NCI-H1417 (cell line): ENCODE results near the gene RSRC1.
"Not testable (repeated sequence)": the region's sequence is repeated elsewhere in the genome, so short reads cannot be mapped to it uniquely, and the experiment has no call there.

Source experiments
- DNase-seq, 3 experiments: peaks; one replicate each; lab custom pipeline; 2025; lab: John Stamatoyannopoulos, UW

RSRC1 gene

DNA sequence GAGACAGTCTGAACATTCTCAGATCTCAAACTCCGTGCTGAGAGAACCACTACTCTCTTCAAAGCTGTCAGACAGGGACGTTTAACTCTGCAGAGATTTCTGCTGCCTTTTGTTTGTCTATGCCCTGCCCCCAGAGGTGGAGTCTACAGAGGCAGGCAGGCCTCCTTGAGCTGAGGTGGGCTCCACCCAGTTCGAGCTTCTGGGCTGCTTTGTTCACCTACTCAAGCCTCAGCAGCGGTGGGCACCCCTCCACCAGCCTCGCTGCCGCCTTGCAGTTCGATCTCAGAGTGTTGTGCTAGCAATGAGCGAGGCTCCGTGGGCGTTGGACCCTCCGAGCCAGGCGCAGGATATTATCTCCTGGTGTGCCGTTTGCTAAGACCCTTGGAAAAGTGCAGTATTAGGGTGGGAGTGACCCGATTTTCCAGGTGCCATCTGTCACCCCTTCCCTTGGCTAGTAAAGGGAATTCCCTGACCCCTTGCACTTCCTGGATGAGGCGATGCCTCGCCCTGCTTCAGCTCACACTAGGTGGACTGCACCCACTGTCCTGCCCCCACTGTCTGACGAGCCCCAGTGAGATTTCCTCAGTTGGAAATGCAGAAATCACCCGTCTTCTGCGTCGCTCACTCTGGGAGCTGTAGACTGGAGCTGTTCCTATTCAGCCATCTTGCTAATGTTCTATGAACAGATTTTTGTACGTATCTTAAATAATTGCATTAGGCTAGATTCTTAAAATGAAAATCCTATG, 220.0 kb downstream of the RSRC1 start:
- not testable (repeated sequence) for DNase-seq

- DNase-seq: peak in 1 of 3 experiments; percentile 17
Observed at GRCh38 chr3:158330870-158331269, 221.0 kb downstream of the RSRC1 start.

DNA sequence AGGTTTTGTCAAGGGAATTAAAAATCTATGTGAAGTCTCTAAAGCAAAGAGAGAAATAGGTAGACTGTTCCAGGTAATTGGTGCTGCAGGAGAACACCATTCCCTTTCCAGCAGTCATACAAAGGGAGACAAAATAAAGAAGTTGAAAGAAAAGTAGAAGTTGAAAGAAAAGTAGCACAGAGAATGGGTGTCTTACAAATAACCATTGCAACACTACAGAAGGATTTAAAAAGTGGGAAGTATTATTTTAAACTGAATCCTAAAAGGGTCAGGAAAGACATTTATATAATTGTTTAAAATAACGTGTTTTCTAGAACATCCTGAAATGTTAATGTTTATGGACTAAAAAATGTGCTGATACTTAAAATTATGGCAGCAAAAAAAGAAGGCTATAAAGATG, 223.8 kb downstream of the RSRC1 start:
- no peak for DNase-seq

DNA sequence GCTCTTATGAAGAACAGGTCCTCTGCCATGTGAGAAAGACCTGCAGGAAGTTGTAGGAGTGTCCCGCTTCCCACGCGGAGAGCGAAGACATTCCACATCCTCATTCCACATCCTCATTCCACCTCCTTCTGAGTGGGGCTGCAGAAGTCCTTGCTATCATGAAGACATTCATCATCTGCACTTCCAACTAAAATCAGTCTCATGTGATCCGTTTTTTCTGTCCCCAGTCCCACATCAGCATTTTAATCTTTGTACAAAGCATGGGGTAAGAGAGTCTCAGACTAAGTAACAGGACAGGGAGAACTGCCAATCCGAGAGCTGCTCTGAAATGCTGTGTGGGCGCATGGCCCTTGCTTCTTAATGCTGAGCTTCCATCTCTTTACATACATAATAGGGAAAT, 227.2 kb downstream of the RSRC1 start:
- DNase-seq: no peak

- DNase-seq: no peak
Observed at GRCh38 chr3:158339638-158340037, 229.7 kb downstream of the RSRC1 start.

- DNase-seq: not testable (repeated sequence)
Observed at GRCh38 chr3:158340951-158341350, 231.1 kb downstream of the RSRC1 start.

DNA sequence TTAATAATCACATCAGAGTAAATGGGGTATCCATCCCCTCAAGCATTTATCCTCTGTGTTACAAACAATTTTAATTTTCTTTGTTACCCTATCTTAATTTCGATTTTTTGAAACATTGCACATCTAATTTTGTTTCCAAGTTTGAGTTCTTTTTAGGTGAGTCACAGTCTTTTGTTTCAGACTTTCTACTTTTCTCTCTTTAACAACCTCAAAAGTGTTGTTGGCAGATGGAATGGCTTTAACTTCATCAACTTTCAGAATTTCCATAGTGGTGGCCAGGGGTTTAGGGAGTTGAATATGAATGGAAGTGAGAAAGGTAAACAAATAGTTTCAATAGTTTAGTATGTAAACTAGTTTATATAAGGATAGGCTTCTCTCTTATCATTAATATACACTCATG, 238.1 kb downstream of the RSRC1 start:
- DNase-seq: no peak

DNA sequence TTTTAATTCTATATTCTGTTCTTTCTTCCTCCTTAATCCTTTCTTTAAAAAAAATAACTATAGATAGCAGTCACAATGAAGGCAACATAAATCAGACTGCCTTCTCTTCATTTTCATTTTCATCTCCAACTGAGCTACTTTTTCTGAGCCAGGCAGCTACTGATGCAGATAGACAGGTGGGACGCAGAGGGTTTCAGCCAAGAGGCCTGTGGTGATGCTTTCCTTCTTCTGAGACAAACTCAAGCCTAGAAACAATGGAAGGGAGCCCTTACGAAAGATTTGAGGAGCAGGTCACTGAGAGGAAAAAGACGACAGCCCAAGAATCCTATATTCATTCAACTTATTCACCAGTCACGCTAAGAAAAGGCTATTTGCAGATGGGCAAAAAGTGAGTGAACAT, 241.1 kb downstream of the RSRC1 start:
- no peak for DNase-seq

DNA sequence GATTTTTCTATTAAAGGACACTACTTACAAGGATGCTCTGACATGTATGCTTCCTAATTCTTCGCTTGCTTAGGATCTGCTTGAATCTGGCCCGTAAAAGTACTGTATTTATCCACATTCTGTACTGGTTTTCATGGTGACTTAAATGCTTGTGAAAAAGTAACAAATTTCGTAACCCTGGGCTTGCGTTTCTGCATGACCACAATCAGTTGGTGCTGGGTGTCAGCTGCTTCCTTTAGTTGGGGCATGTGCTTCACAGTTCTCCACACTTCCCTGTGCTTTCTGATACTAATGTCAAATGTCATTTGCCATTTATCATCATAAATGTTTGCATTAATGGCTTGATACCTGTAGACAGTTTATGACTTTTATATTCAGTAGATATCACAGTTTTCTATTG, 242.7 kb downstream of the RSRC1 start:
- DNase-seq: no peak

- no peak for DNase-seq
Observed at GRCh38 chr3:158354713-158355112, 244.8 kb downstream of the RSRC1 start.

GRCh38 chr3:158355623-158356588, 246.0 kb downstream of the RSRC1 start:
- DNase-seq: no peak

DNA sequence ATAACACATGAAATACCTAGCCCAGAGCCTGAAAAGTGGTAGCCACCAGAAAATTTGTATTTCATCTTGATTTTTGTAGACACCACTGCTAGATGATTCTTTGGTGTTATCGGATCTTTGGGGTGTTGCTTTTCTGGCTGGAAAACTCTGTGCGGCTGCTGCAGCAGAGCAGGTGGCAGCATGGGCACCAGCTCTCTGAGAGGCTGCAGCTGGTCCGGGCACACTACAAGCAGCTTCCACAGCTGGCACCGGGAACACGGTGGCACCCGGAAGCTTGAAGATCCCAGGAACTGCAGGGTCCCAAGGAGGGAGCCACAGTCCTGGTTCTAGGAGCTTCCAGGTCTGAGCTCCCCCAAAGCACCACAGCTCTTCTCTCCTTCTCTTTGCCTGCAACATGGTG, 249.4 kb downstream of the RSRC1 start:
- DNase-seq: no peak

GRCh38 chr3:158360756-158361448, 251.0 kb downstream of the RSRC1 start:
- no peak for DNase-seq

DNA sequence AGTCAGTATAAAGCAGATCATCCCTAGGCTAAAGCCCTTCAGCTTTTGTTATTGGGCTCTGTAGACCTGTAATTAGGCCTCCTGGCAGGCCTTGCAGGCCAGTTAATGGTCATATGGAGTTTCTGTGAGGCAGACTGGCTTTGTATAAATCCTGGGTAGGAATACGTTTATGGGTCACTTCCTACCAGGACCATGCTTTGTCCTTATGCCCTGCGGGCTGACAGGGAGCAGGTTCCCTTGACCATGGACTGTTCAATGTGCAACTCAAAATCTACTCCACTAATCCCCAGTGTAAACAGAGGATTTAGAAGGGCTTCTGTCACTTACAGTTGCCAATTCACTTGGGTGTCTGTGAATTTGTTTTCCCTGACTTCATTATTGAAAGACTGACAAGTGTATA, 258.4 kb downstream of the RSRC1 start:
- DNase-seq: peak in 2 of 3 experiments; percentile 71 to 89

GRCh38 chr3:158369279-158369678, 259.4 kb downstream of the RSRC1 start:
- DNase-seq: no peak

DNA sequence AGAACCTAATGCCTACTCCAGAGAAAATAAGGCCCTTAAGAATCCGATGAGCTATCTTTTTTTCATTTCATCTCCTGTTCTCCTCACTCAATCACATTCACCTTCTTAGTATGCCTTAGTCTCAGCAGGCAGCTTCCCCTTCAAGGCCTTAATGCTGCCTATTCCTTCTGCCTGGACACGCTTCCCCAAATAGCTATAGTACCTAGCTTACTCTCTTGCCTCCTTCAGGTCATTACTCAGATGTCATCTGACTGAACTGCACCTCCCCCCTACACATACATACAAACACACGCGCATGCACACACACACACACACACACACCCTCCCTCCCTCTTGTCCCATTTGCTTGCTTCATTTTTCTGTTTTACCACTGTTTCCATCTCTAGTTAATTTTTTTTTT, 269.6 kb downstream of the RSRC1 start:
- no peak for DNase-seq

DNA sequence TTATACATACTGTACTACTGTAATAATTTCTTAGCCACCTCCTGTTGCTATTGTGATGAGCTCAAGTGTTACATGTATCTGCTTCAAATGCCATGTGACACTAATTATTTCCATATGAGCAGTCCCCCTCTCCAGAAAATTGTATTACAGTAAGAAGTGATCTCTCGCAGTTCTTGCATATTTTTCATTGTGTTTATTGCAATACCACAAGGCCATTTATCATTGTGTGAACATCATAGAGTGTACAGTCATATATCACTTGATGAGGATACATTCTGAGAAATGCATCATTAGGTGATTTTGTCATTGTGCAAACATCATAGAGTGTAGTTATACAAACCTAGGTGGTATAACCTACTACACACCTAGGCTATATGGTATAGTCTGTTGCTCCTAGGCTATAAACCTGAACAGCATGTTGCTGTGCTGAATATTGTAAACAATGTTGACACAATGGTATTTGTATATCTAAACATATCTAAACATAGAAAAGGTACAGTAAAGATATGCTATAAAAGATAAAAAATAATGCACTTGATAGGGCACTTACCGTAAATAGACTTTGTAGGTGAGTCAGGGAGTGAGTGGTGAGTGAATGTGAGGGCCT, 271.5 kb downstream of the RSRC1 start:
- peak in 1 of 3 experiments; percentile 56 for DNase-seq

DNA sequence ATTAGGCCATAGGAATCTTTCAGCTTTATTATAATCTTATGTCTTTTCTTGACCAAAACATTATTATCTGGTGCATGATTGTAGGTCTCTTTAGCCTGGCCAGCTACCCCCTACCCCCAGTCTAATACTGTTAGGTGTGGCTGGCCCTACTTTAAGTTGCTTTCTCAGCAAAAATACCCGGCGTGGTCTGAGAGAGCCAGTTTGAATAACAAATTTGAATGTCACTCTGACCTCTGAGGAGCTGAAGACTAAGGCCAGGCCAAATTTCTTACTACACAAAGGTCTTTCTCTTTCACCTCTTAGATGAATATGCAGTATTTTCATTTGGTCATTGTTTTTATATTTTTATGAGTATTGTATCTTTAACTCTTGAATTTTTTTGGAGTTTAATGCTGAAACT, 272.6 kb downstream of the RSRC1 start:
- DNase-seq: no peak

- DNase-seq: no peak
Observed at GRCh38 chr3:158384019-158384418, 274.1 kb downstream of the RSRC1 start.

GRCh38 chr3:158395421-158395820, 285.5 kb downstream of the RSRC1 start:
- DNase-seq: no peak

DNA sequence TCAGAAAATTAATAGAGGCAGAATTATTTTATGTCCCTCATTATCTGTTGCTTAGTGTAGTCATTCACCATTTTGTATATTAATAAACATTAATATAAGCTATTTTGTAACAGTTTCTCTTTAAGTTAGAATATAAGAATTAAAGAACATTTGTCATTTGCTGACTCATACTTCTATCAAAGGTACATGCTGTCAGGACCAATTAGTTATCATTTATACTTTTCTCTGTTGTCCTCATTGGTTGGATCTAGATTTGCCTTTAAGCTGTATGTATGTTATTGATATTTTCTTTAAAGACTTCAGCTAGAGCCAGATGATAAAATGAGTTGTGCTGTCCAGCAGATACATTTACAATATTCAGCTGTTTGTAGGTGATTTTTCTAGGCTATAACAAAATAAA, 292.7 kb downstream of the RSRC1 start:
- DNase-seq: no peak

DNA sequence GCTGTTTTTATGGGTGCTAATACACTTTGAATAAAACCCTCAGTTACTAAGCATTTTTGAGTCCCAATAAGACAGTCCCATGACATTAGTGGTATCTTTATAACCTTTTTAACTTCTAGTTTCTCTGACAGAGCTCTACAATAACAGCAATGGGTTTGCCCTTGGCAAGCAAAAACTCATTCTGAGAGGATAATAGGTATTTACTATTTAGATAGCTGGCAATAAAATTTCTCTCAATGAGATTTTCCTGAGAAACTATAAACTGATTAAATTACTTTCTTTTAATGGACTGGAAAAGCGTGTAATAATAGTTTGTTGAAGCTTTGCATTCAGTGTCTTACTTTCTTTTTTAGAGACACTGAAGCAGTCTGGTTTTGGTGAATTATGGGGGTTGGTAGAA, 293.1 kb downstream of the RSRC1 start:
- DNase-seq: peak in 1 of 3 experiments; percentile 37
